H7 (cell line): ENCODE data around the gene LSM2. TPM values are rescaled to one million over a fixed set of nuclear protein-coding genes. Genes with fewer than 3 reads are reported as not detected.
A peak's percentile ranks its signal among the peaks of the same experiment; 100 is the strongest.
"Not testable (repeated sequence)": the region's sequence is repeated elsewhere in the genome, so short reads cannot be mapped to it uniquely, and the experiment has no call there.

Experiments used
- DNase-seq: peaks from one replicate; pipeline ENCODE4 v3.0.0; 2012
- H3K27me3 ChIP-seq: 2 replicates; pipeline ENCODE4 v1.6.0; 2011; ENCODE audit warnings: mild to moderate bottlenecking, low read length; ENCODE audit not compliant: control insufficient read depth, insufficient read depth
- H3K36me3 ChIP-seq: replicated peaks from 2 replicates; pipeline ENCODE4 v1.5.1; 2011; ENCODE audit warnings: low read length; ENCODE audit not compliant: control insufficient read depth, insufficient read depth
- H3K4me3 ChIP-seq: 2 replicates; pipeline ENCODE4 v1.5.1; 2011; ENCODE audit warnings: low read depth, mild to moderate bottlenecking, control low read depth, low read length, moderate library complexity; ENCODE audit not compliant: insufficient read depth
- total RNA-seq: library from RNA; depleted of rRNA; stranded (reverse); fragments of >200 nt; shearing (Covaris generic); gene quantifications from 2 replicates; pipeline ENCODE4 v1.2.3, GENCODE V29; 2014

Gene LSM2
- total RNA-seq, 1 experiment from 2014 or later = 150 TPM

DNA sequence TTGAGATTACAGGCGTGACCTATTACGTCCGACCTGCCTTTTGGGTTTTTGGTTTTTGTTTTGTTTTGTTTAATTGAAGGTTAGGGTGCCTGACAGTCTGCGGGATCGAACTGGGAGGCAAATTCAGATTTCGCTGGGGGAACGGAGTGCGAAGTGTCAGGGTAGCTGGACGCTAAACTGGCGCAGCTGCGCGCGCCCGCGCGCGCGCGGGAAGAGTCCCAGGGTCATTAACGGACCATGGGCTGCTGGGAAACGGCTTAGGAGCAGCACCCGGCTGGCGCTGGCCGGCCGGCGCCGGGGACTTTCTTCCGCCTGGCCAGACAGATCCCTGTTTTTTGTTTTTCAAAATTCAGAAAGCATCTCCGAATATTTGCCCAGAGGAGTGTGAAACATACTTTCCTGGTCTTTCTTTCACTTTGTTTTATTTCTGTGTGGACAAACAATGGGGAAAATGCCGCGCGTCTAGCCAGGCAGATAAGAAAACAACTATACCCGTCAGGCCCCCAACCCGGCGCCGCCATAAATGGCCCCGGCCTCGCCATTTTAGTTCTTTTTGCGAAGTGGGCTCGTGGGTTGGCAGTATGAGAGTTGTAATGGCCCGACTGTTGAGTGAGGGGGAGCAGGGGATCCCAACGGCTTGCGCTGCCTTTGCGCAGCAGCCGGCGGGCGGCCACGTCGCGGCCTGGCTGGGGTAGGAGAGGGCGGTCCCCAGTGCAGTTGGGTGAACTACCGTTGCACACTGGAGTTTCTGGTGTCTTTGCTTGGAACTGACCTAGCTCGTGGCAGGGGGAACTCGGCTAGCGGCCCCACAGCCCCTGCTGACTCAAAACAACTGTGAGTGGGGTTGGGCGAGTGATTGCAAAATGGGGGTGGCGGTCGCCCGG lies 27.8 kb upstream of the LSM2 start:
- H3K27me3 ChIP-seq = no peaks in the 10 kb centered on the region
- DNase-seq = peak; percentile 95
- peaks cover 34% of the 10 kb centered on the region for H3K36me3 ChIP-seq

DNA sequence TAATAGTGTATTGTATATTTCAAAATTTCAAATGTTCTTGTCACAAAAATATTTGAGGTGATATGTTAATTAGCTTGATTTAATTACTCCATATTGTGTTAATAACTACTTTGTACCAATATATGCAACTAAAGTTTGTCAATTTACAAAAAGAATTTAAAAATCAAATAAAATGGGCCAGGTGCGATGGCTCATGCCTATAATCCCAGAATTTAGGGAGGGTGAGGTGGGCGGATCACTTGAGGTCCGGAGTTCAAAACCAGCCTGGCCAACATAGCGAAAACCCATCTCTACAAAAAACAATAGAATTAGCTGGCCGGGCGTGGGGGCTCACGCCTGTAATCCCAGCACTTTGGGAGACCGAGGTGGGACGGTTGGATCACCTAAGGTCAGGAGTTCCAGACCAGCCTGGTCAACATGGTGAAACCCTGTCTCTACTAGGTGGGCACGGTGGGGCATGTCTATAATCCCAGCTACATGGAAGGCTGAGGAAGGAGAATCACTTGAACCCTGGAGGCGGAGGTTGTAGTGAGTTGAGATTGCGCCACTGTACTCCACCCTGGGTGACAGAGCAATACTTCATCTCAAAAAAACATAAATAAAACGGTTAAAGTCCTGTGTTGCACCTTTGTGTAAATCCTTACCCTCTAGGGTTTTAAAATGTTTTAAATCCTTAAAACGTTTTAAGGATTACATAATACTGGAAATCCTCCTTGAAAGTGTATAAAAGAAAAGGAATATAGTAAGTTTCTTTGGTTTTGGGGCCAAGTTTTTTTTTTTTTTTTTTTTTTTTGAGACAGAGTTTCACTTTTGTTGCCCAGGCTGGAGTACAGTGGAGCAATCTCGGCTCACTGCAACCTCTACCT lies 24.8 kb upstream of the LSM2 start:
- no peak for DNase-seq
- Histone ChIP-seq H3K27me3 (no peaks in the 10 kb centered on the region), H3K36me3 (peaks cover 7% of the 10 kb centered on the region), H3K4me3 (no peak overlapping the region)

More for the DNA sequence above, 27.8 kb upstream of the LSM2 start:
- H3K4me3 ChIP-seq = peak overlapping the region; percentile 100

DNA sequence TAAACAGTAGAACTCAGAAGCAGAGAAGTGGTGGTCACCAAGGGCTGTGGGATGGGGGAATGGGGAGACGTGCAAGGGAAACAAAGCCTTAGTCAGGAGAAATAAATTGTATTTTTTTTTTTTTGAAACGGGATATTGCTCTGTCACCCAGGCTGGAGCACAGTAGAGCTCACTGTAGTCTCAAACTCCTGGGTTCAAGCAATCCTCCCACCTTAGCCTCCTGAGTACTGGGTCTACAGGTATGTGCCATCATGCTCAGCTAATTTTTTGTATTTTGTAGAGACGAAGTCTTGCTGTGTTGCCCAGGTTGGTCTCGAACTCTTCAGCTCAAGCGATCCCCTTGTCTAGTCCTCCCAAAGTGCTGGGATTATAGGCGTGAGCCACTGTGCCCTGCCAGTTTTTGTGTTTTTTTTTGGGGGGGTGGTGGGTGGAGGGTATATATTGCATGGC lies 24.1 kb upstream of the LSM2 start:
- Histone ChIP-seq H3K27me3 (no peaks in the 10 kb centered on the region), H3K36me3 (peaks cover 2% of the 10 kb centered on the region)
- no peak for DNase-seq

DNA sequence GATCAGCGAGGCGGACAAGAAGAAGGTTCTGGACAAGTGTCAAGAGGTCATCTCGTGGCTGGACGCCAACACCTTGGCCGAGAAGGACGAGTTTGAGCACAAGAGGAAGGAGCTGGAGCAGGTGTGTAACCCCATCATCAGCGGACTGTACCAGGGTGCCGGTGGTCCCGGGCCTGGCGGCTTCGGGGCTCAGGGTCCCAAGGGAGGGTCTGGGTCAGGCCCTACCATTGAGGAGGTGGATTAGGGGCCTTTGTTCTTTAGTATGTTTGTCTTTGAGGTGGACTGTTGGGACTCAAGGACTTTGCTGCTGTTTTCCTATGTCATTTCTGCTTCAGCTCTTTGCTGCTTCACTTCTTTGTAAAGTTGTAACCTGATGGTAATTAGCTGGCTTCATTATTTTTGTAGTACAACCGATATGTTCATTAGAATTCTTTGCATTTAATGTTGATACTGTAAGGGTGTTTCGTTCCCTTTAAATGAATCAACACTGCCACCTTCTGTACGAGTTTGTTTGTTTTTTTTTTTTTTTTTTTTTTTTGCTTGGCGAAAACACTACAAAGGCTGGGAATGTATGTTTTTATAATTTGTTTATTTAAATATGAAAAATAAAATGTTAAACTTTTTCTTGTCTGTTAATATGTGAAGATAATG lies 23.0 kb upstream of the LSM2 start:
- peak overlapping the region; percentile 32 for H3K4me3 ChIP-seq
- no peaks in the 10 kb centered on the region for H3K36me3 ChIP-seq
- DNase-seq = peak; percentile 57
- H3K27me3 ChIP-seq = no peaks in the 10 kb centered on the region

More for the DNA sequence above, 24.1 kb upstream of the LSM2 start:
- peak overlapping the region; percentile 32 for H3K4me3 ChIP-seq

DNA sequence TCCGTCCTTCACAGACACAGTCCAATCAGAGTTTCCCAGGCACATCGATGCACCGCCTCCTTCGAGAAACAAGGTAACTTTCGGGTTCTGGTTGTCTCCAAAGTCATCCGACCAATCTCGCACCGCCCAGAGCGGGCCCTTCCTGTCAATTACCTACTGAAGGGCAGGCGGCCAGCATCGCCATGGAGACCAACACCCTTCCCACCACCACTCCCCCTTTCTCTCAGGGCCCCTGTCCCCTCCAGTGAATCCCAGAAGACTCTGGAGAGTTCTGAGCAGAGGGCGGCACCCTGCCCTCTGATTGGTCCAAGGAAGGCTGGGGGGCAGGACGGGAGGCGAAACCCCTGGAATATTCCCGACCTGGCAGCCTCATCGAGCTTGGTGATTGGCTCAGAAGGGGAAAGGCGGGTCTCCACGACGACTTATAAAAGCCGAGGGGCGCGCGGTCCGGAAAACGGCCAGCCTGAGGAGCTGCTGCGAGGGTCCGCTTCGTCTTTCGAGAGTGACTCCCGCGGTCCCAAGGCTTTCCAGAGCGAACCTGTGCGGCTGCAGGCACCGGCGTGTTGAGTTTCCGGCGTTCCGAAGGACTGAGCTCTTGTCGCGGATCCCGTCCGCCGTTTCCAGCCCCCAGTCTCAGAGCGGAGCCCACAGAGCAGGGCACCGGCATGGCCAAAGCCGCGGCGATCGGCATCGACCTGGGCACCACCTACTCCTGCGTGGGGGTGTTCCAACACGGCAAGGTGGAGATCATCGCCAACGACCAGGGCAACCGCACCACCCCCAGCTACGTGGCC lies 20.7 kb upstream of the LSM2 start, which contains the start of gene HSPA1B:
HSPA1B (plus strand) TSS at position 453 of the 794 bp plus-strand sequence; CDS start at position 666, 213 bp downstream.
- DNase-seq = peak; percentile 99
- peak within 1 kb of the TSS; percentile 67 for H3K4me3 ChIP-seq
- no peaks in the 10 kb centered on the region for H3K27me3 ChIP-seq
- H3K36me3 ChIP-seq = no peaks in the 10 kb centered on the region

DNA sequence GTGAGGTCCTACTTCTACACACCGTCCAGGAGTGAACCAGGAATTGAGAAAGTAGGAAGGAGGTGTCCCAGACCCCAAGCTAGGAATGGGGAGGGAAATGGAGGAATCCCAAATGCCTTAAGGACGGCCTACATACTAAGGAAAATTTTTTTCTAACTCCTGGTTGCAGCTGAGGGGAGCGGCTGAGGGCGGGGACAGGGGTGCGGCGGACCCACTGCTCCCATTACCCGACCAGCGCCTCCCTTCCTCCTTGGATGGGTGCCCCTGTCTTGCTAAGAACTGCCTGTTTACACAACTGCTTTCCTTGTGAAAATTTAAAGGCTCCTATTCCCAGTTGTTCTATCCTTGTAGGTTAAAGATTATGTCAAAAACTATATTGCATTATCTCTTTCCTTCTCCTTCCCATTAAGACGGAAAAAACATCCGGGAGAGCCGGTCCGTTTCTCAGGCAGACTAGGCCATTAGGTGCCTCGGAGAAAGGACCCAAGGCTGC lies 20.1 kb upstream of the LSM2 start:
- H3K4me3 ChIP-seq = peak overlapping the region; percentile 28
- DNase-seq = peak; percentile 77
- H3K36me3 ChIP-seq = no peaks in the 10 kb centered on the region
- no peaks in the 10 kb centered on the region for H3K27me3 ChIP-seq

DNA sequence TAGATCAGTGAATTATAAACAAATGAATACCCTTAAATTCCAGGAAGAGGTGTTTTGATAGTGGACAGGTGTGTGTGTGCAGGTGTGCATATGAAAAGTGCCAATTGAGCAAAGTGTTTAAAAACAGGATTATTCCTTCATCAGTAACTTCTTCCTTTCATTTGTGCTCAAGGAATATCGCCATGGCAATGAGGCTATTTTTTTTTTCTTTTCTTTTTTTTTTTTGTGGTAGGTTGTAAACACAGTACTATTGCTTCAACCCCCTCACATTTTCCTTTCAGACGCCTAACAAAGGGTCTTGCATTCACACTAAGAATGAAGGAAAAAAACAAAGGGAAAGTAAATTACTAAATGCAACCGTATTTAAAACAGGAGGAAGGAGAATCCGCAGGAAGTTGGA lies 18.8 kb upstream of the LSM2 start:
- Histone ChIP-seq H3K4me3 (no peak overlapping the region), H3K27me3 (no peaks in the 10 kb centered on the region), H3K36me3 (no peaks in the 10 kb centered on the region)
- DNase-seq = no peak

DNA sequence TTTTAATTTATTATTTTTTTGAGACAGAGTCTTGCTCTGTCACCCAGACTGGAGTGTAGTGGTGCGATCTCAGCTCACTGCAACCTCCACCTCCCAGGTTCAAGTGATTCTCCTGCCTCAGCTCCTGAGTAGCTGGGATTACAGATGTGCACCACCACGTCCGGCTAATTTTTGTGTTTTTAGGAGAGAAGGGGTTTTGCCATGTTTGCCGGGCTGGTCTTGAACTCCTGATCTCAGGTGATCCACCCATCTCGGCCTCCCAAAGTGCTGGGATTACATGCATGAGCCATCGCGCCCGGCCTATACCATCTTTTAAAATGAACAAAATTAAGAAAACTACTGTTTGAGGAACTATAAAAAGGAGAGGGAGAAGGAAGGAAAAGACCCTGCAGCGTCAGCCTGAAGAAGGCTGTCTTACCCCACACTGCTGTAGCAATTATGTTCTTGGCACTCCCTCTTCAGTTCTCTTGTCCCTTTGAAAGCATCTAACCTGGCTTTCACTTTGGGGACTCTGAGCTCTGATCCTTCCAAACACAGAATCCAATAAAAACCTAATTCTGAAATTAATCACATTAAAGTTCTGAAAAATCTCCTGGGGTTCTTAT lies 16.9 kb upstream of the LSM2 start:
- not testable (repeated sequence) for H3K4me3 ChIP-seq, DNase-seq

DNA sequence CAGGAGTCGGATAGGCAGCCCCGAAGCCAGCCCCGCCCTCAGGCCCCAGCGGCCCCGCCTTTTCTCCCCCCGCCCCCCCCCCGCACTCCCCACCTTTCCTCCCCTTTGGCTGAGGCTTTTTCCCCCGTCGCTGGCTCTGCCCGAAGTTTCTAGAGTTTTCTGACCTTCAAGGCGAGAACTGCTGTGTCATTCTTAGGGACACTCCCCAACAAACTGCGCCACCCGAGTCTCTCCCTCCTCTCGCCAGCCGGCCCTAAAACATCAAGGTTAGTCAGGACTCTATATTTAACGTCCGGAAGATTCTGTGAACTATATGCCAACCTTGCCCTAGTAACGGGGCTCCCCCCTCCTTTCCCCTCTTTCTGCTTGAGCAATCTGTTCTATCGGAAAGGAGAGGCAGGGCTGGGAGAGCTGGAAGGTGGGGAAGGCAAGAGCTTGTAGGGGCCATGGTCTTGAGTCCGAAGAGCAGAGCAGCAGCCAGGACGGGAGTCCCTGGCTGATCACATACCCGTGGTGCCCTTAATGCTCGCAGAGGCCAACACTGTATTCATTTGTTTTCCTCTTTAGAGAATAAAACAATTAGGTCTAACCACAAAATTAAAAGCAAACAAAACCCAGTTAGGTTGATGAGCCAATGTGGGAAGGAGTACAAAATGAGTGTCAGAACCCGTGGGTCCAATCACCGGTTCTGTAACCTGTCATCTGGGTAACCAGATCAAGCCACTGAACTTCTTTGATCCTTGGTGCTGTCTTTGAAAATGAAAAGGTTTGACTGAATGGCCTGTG lies 15.5 kb upstream of the LSM2 start:
- Histone ChIP-seq H3K4me3 (peak overlapping the region; percentile 67), H3K27me3 (no peaks in the 10 kb centered on the region), H3K36me3 (no peaks in the 10 kb centered on the region)
- DNase-seq = peak; percentile 90

More for the DNA sequence above, 16.9 kb upstream of the LSM2 start:
- H3K27me3 ChIP-seq, H3K36me3 ChIP-seq: not testable (repeated sequence)

DNA sequence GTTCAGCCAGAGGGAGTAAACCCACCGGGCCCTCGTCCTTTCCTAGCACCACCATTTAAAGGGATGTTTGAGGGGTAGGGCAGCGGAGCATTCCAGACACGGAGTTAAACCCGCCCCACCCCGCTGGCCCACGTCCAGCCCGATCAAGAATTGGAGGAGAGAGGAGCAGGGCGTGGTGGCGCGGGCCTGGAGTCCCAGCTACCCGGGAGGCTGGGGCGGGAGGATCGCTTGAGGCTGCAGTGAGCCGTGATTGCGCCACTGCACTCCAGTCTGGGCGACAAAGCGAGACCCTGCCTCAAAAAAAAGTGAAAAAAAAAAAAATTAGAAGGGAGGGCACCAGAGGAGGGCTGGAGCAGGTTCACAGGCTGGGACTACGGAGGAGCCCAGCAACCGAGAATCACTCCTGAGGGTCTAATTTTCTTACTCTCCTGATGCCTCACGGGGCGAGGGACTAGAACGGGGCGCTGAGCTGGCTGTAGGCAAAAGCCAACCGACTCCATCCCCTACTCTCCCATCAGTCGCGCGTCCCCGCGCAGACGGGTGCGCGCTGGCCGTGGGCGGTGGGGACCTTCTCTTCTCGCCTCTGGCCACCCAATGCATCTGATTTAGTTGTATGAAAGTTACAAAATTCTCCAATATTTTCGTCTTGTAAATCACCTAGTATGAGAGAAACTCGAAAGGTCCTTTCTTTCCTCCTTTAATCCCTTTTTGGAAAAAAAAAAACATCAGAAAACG lies 14.7 kb upstream of the LSM2 start:
- DNase-seq = peak; percentile 86
- Histone ChIP-seq H3K27me3 (no peaks in the 10 kb centered on the region), H3K4me3 (peak overlapping the region; percentile 67), H3K36me3 (no peaks in the 10 kb centered on the region)

DNA sequence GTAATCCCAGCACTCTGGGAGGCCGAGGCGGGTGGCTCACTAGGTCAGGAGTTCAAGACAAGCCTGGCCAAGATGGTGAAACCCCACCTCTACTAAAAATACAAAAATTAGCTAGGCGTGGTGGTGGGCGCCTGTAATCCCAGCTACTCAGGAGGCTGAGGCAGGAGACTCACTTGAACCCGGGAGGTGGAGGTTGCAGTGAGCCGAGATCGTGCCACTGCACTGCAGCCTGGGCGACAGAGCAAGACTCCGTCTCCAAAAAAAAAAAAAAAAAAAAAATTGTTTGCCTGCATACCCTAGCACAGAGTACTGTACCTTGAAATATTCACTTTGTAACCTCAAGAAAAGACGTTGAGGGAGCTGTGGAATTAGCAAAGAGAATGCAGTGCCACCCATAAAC lies 13.6 kb upstream of the LSM2 start:
- not testable (repeated sequence) for H3K4me3 ChIP-seq, H3K36me3 ChIP-seq, DNase-seq

DNA sequence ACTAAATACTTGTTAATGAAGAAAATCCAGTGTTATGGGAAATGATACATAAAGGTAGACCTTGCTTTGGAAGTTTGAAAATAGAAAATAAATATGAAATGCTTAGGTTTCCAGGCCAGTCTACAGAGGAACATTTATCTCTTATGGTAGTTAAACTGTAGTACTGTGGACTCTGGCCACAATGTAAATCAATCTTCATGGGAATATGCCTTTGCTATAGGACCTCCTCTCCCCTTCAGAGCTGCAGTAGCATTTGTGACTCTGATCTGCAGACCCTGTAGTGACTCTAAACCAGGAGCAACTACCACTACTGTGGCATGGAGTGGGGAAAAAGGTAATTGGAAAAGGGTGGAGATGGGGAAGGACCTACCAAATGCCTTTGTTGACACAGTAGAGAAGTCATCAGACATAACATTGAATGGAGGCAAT lies 13.1 kb upstream of the LSM2 start:
- DNase-seq = no peak
- no peak overlapping the region for H3K4me3 ChIP-seq
- no peaks in the 10 kb centered on the region for H3K36me3 ChIP-seq
- H3K27me3 ChIP-seq = no peaks in the 10 kb centered on the region

More for the DNA sequence above, 13.6 kb upstream of the LSM2 start:
- H3K27me3 ChIP-seq = not testable (repeated sequence)
